SU-DHL-6 (cell line): Measurements from ENCODE around the gene LRRC40.
"Not testable (repeated sequence)": the region's sequence is repeated elsewhere in the genome, so short reads cannot be mapped to it uniquely, and the experiment has no call there.

Experiments used
- H2AFZ ChIP-seq: fragments of 200-600 bp; sonication (generic); 2 replicates; pipeline ENCODE4 v1.6.1; 2014; ENCODE audit warnings: low read depth, mild to moderate bottlenecking, moderate library complexity, mixed read lengths, antibody characterized with exemption, low read length; ENCODE audit not compliant: severe bottlenecking
- H3F3A ChIP-seq: fragments of 200-600 bp; shearing (Covaris generic); 2 replicates; pipeline ENCODE4 v1.6.0; 2016; ENCODE audit warnings: antibody characterized with exemption, mild to moderate bottlenecking; ENCODE audit not compliant: insufficient read depth
- H3K27ac ChIP-seq: fragments of 200-600 bp; sonication (generic); 2 replicates; pipeline ENCODE4 v1.5.1; 2016; ENCODE audit warnings: low read depth, mild to moderate bottlenecking, low read length, moderate library complexity, mixed read lengths
- H3K27me3 ChIP-seq: fragments of 200-600 bp; sonication (generic), shearing (Covaris generic); 2 replicates; pipeline ENCODE4 v1.6.0; 2014; ENCODE audit warnings: mild to moderate bottlenecking, low read length
- H3K36me3 ChIP-seq: fragments of 200-600 bp; sonication (generic); 2 replicates; pipeline ENCODE4 v1.6.1; 2014; ENCODE audit warnings: mild to moderate bottlenecking, low read length, mixed read lengths
- H3K4me2 ChIP-seq: fragments of 300-600, 200-600 bp; shearing (Covaris generic), sonication (generic); 2 replicates; pipeline ENCODE4 v1.6.0; 2014; ENCODE audit warnings: low read length, low read depth, mild to moderate bottlenecking; ENCODE audit not compliant: poor library complexity, severe bottlenecking
- H3K4me3 ChIP-seq: fragments of 200-600 bp; sonication (generic); 2 replicates; pipeline ENCODE4 v1.5.1; 2014; ENCODE audit warnings: antibody characterized with exemption, low read length, mild to moderate bottlenecking, mixed read lengths; ENCODE audit not compliant: insufficient read depth, poor library complexity, severe bottlenecking
- H3K79me2 ChIP-seq: fragments of 200-600 bp; sonication (generic); 2 replicates; pipeline ENCODE4 v1.6.1; 2014; ENCODE audit warnings: mild to moderate bottlenecking, low read length, moderate library complexity; ENCODE audit not compliant: insufficient read depth
- H3K9ac ChIP-seq: fragments of 200-600 bp; sonication (generic); 2 replicates; pipeline ENCODE4 v1.7.0; 2014; ENCODE audit warnings: mild to moderate bottlenecking, low read length
- H3K9me2 ChIP-seq: fragments of 200-600 bp; sonication (generic); replicated peaks from 2 replicates; pipeline ENCODE4 v1.6.1; 2014; ENCODE audit warnings: low read length; ENCODE audit not compliant: insufficient read depth
- H3K9me3 ChIP-seq: fragments of 200-600 bp; sonication (generic); 2 replicates; pipeline ENCODE4 v1.6.1; 2014; ENCODE audit warnings: low read length, mixed read lengths; ENCODE audit not compliant: insufficient read depth
- H4K20me1 ChIP-seq: fragments of 200-600 bp; sonication (generic); 2 replicates; pipeline ENCODE4 v1.6.1; 2014; ENCODE audit warnings: low read depth, mild to moderate bottlenecking, antibody characterized with exemption, low read length, moderate library complexity, mixed read lengths
- EZH2phosphoT487 ChIP-seq: fragments of 200-600 bp; sonication (generic), shearing (Covaris generic); conservative IDR thresholded peaks from 2 replicates; pipeline ENCODE4 v1.6.1; 2018; ENCODE audit warnings: mild to moderate bottlenecking, antibody characterized with exemption, low read length, moderate library complexity, mixed read lengths
- TF ChIP-seq, protein P1 (sequence below): fragments of 200-600 bp; sonication (generic); IDR thresholded peaks from one replicate; pipeline ENCODE4 v1.5.1; 2017; ENCODE audit warnings: antibody characterized with exemption, mild to moderate bottlenecking, low read length, moderate library complexity; ENCODE audit not compliant: insufficient read depth, poor library complexity, severe bottlenecking

LRRC40 gene

DNA sequence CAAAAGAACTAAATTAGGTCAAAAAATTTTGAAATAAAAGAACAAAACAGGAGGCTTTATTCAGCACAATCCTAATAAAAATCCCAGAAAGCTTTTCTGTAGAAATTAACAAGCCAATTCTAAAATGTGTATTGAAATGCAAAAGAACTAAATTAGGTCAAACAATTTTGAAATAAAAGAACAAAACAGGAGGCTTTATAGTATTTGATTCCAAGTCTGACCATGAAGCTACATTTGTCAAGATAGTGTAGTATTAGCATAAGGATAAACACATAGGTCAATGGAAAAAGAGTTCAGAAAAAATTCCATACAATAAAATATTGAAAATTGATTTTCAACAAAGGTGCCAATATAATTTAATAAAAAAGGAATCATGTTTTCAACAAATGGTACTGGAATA lies 10.8 kb downstream of the LRRC40 start:
- no peak for TF ChIP-seq EZH2phosphoT487
- TF ChIP-seq, protein P1, sequence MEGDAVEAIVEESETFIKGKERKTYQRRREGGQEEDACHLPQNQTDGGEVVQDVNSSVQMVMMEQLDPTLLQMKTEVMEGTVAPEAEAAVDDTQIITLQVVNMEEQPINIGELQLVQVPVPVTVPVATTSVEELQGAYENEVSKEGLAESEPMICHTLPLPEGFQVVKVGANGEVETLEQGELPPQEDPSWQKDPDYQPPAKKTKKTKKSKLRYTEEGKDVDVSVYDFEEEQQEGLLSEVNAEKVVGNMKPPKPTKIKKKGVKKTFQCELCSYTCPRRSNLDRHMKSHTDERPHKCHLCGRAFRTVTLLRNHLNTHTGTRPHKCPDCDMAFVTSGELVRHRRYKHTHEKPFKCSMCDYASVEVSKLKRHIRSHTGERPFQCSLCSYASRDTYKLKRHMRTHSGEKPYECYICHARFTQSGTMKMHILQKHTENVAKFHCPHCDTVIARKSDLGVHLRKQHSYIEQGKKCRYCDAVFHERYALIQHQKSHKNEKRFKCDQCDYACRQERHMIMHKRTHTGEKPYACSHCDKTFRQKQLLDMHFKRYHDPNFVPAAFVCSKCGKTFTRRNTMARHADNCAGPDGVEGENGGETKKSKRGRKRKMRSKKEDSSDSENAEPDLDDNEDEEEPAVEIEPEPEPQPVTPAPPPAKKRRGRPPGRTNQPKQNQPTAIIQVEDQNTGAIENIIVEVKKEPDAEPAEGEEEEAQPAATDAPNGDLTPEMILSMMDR, result no peak
- peaks cover 23% of the 10 kb centered on the region; the same call in 1 of the 2 replicates for H4K20me1 ChIP-seq

DNA sequence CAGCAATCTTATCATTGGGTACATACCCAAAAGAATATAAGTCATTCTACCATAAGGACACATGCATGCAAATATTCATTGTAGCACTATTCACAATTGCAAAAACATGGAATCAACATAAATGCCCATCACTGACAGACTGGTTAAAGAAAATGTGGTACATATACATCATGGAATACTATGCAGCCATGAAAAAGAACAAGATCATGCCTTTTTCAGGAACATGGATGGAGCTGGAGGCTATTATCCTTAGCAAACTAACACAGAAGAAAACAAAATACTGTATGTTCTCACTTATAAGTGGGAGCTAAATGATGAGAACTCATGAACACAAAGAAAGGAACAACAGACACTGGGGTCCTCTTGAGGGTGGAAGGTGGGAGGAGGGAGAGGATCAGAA lies 12.9 kb downstream of the LRRC40 start:
- not testable (repeated sequence) for H3K4me2 ChIP-seq, H3F3A ChIP-seq, H3K9me2 ChIP-seq, H3K36me3 ChIP-seq, H3K4me3 ChIP-seq, H3K9me3 ChIP-seq, H2AFZ ChIP-seq, H3K9ac ChIP-seq, H3K27ac ChIP-seq, H3K27me3 ChIP-seq
- peaks cover 88% of the 10 kb centered on the region for H3K79me2 ChIP-seq
- peaks cover 18% of the 10 kb centered on the region; the same call in 1 of the 2 replicates for H4K20me1 ChIP-seq

More for the DNA sequence above, 10.8 kb downstream of the LRRC40 start:
- Histone ChIP-seq H3K9me2 (no peaks in the 10 kb centered on the region), H3K36me3 (peaks cover 3% of the 10 kb centered on the region; the same call in 1 of the 2 replicates), H3K27ac (no peak overlapping the region), H2AFZ (no peak overlapping the region), H3K9ac (no peak overlapping the region), H3K9me3 (no peaks in the 10 kb centered on the region), H3K4me2 (no peak overlapping the region), H3F3A (peaks cover 8% of the 10 kb centered on the region; the same call in 1 of the 2 replicates), H3K27me3 (no peaks in the 10 kb centered on the region), H3K79me2 (peaks cover 97% of the 10 kb centered on the region), H3K4me3 (no peak overlapping the region)

DNA sequence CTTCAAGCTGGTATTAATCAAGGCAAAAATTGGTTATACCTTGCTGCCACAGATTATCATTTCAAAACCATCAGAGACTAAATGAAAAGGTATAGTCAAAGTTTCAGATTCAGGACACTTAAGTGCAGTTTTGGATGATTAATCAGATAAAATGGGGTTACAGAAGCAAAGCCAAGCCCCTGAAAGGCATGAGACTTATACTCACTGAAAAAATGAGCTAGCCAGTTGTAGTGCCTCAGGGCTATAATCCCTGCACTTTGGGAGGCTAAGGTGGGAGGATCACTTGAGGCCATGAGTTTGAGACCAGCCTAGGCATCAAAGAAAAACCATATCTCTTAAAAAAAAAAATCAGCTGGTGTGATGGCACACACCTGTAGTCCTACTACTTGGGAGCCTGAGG lies 15.2 kb downstream of the LRRC40 start:
- Histone ChIP-seq H3K27me3 (no peaks in the 10 kb centered on the region), H4K20me1 (peaks cover 18% of the 10 kb centered on the region; the same call in 1 of the 2 replicates), H3K27ac (no peak overlapping the region), H3K9me3 (no peaks in the 10 kb centered on the region), H2AFZ (no peak overlapping the region), H3F3A (peaks cover 8% of the 10 kb centered on the region; the same call in 1 of the 2 replicates), H3K4me3 (no peak overlapping the region), H3K9me2 (no peaks in the 10 kb centered on the region), H3K9ac (no peak overlapping the region), H3K4me2 (no peak overlapping the region), H3K36me3 (peaks cover 3% of the 10 kb centered on the region; the same call in 1 of the 2 replicates), H3K79me2 (peaks cover 73% of the 10 kb centered on the region)
- TF ChIP-seq, protein P1, result no peak
- TF ChIP-seq EZH2phosphoT487, result no peak

DNA sequence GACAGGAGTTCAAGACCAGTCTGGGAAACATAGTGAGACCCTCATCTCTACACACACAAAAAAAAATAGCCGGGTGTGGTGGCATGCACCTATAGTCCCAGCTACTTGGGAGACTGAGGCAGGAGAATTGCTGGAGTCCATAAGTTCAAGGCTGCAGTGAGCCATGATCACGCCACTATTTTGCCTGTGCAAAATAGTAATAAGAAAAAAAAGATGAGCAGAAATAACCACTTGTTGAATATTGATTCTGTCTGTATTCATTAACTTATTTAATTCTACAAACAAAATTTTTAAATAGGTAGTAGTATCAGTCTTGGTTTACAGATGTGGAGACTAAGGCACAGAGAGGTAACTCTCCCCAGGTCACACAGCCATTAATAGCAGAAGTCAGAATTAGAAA lies 16.9 kb downstream of the LRRC40 start:
- H3F3A ChIP-seq, result no peaks in the 10 kb centered on the region
- no peak overlapping the region for H3K4me2 ChIP-seq
- H3K9me3 ChIP-seq, result no peaks in the 10 kb centered on the region
- H2AFZ ChIP-seq, result no peak overlapping the region
- H3K4me3 ChIP-seq, result no peak overlapping the region
- no peak overlapping the region for H3K9ac ChIP-seq
- H3K27ac ChIP-seq, result no peak overlapping the region
- H3K79me2 ChIP-seq, result peaks cover 57% of the 10 kb centered on the region
- H3K9me2 ChIP-seq, result no peaks in the 10 kb centered on the region
- peaks cover 8% of the 10 kb centered on the region; the same call in 1 of the 2 replicates for H3K36me3 ChIP-seq
- no peaks in the 10 kb centered on the region for H3K27me3 ChIP-seq
- TF ChIP-seq, protein P1, result no peak
- no peak for TF ChIP-seq EZH2phosphoT487
- H4K20me1 ChIP-seq, result 0 out of 2 replicates have a peak, but pooled peaks cover 11% of the 10 kb centered on the region

DNA sequence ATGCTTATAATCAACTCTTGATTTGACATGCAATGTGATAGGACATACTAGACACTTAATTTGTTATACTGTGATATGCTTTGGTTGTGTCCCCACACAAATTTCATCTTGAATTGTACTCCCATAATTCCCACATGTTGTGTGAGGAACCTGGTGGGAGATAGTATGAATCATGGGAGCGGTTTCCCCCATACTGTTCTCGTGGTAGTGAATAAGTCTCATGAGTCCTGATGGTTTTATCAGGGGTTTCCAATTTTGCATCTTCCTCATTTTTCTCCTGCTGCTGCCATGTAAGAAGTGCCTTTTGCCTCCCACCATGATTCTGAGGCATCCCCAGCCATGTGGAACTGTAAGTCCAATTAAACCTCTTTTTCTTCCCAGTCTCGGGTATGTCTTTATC lies 20.2 kb downstream of the LRRC40 start:
- Histone ChIP-seq H3K79me2 (peaks cover 25% of the 10 kb centered on the region), H3K36me3 (peaks cover 22% of the 10 kb centered on the region; the same call in 1 of the 2 replicates)
- not testable (repeated sequence) for H3K27me3 ChIP-seq, H3K4me2 ChIP-seq, H3K9me3 ChIP-seq, H3F3A ChIP-seq, H3K27ac ChIP-seq, H2AFZ ChIP-seq, H3K4me3 ChIP-seq, H4K20me1 ChIP-seq, H3K9ac ChIP-seq, H3K9me2 ChIP-seq
